ENCODE results near the gene MYO1B. TPM values are rescaled to one million over a fixed set of nuclear protein-coding genes. Genes with fewer than 3 reads are reported as not detected.

The MYO1B gene
- polyA plus RNA-seq, 1 donor (not counting 4 experiments of a cell fraction or from before 2014, with no cell fraction given), result 277 TPM

- no peak for DNase-seq (ENCODE audit: low read depth, low spot score)
- Histone ChIP-seq H3K4me1 (ENCODE audit: control insufficient read depth, extremely low read depth, insufficient read depth, low read length) (peaks cover 9% of the 10 kb centered on the region), H3K4me3 (ENCODE audit: control insufficient read depth in 2 of 3, extremely low read depth in 1 of 3, insufficient read depth in 2 of 3, low read depth in 1 of 3, low read length in 3 of 3) (no peak overlapping the region), H3K9me3 (ENCODE audit: control insufficient read depth, low read depth, low read length) (no peaks in the 10 kb centered on the region), H3K9me1 (ENCODE audit: control insufficient read depth, extremely low read depth, insufficient read depth, low read length) (no peaks in the 10 kb centered on the region), H3K79me2 (ENCODE audit: control insufficient read depth, insufficient read depth, low read length) (peaks cover 96% of the 10 kb centered on the region), H3K4me2 (ENCODE audit: control insufficient read depth, extremely low read depth, insufficient read depth, low read depth, low read length) (no peak overlapping the region), H3K9ac (ENCODE audit: control insufficient read depth, extremely low read depth, insufficient read depth, low read length) (no peak overlapping the region), H4K20me1 (ENCODE audit: control insufficient read depth, extremely low read depth, insufficient read depth, low read length) (peaks cover 13% of the 10 kb centered on the region), H3K36me3 (ENCODE audit: control insufficient read depth in 2 of 2, extremely low read depth in 1 of 2, insufficient read depth in 2 of 2, low read length in 2 of 2) (peaks cover 0 to 11% of the 10 kb centered on the region in 2 experiments), H3K27ac (ENCODE audit: control insufficient read depth, insufficient read depth, low read length) (no peak overlapping the region), H2AFZ (ENCODE audit: control insufficient read depth, low read length) (no peak overlapping the region), H3K27me3 (ENCODE audit: control insufficient read depth, extremely low read depth, insufficient read depth, low read length) (no peaks in the 10 kb centered on the region)
- dilution Hi-C loops (cut with MboI; ENCODE audit: extremely low pct_ligation_motif_present, low sequenced_read_pairs), result no loop called here
- no peak for TF ChIP-seq EZH2 (IDR thresholded peaks at IDR 0.05; ENCODE audit: low read length)
- TF ChIP-seq, protein P1, sequence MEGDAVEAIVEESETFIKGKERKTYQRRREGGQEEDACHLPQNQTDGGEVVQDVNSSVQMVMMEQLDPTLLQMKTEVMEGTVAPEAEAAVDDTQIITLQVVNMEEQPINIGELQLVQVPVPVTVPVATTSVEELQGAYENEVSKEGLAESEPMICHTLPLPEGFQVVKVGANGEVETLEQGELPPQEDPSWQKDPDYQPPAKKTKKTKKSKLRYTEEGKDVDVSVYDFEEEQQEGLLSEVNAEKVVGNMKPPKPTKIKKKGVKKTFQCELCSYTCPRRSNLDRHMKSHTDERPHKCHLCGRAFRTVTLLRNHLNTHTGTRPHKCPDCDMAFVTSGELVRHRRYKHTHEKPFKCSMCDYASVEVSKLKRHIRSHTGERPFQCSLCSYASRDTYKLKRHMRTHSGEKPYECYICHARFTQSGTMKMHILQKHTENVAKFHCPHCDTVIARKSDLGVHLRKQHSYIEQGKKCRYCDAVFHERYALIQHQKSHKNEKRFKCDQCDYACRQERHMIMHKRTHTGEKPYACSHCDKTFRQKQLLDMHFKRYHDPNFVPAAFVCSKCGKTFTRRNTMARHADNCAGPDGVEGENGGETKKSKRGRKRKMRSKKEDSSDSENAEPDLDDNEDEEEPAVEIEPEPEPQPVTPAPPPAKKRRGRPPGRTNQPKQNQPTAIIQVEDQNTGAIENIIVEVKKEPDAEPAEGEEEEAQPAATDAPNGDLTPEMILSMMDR (optimal IDR thresholded peaks at IDR 0.05 in 1 of 3, IDR thresholded peaks at IDR 0.05 in 1 of 3, conservative IDR thresholded peaks at IDR 0.05 in 1 of 3; ENCODE audit: extremely low read depth in 1 of 3, insufficient read depth in 2 of 3, low read length in 3 of 3), result no peak
- no peak for FAIRE-seq
Measured at GRCh38 chr2:191295088-191295487, 49.9 kb downstream of the MYO1B start.

- Histone ChIP-seq H3K27ac (ENCODE audit: control insufficient read depth, insufficient read depth, low read length) (no peak overlapping the region), H3K4me3 (ENCODE audit: control insufficient read depth in 2 of 3, extremely low read depth in 1 of 3, insufficient read depth in 2 of 3, low read depth in 1 of 3, low read length in 3 of 3) (no peak overlapping the region), H3K9ac (ENCODE audit: control insufficient read depth, extremely low read depth, insufficient read depth, low read length) (no peak overlapping the region), H3K9me1 (ENCODE audit: control insufficient read depth, extremely low read depth, insufficient read depth, low read length) (no peaks in the 10 kb centered on the region), H3K27me3 (ENCODE audit: control insufficient read depth, extremely low read depth, insufficient read depth, low read length) (no peaks in the 10 kb centered on the region), H3K9me3 (ENCODE audit: control insufficient read depth, low read depth, low read length) (no peaks in the 10 kb centered on the region), H3K4me2 (ENCODE audit: control insufficient read depth, extremely low read depth, insufficient read depth, low read depth, low read length) (no peak overlapping the region), H3K79me2 (ENCODE audit: control insufficient read depth, insufficient read depth, low read length) (peaks cover 96% of the 10 kb centered on the region), H2AFZ (ENCODE audit: control insufficient read depth, low read length) (no peak overlapping the region), H3K4me1 (ENCODE audit: control insufficient read depth, extremely low read depth, insufficient read depth, low read length) (peaks cover 4% of the 10 kb centered on the region), H4K20me1 (ENCODE audit: control insufficient read depth, extremely low read depth, insufficient read depth, low read length) (peaks cover 8% of the 10 kb centered on the region), H3K36me3 (ENCODE audit: control insufficient read depth in 2 of 2, extremely low read depth in 1 of 2, insufficient read depth in 2 of 2, low read length in 2 of 2) (peaks cover 1 to 16% of the 10 kb centered on the region in 2 experiments)
- dilution Hi-C loops (cut with MboI; ENCODE audit: extremely low pct_ligation_motif_present, low sequenced_read_pairs), result no loop called here
- TF ChIP-seq EZH2 (IDR thresholded peaks at IDR 0.05; ENCODE audit: low read length), result no peak
- TF ChIP-seq, protein P1 (optimal IDR thresholded peaks at IDR 0.05 in 1 of 3, IDR thresholded peaks at IDR 0.05 in 1 of 3, conservative IDR thresholded peaks at IDR 0.05 in 1 of 3; ENCODE audit: extremely low read depth in 1 of 3, insufficient read depth in 2 of 3, low read length in 3 of 3), result no peak
- DNase-seq (ENCODE audit: low read depth, low spot score) (no peak), FAIRE-seq (no peak)
Measured at GRCh38 chr2:191296083-191297006, 51.1 kb downstream of the MYO1B start.
